ENCODE results near the gene OR10S1. TPM values are rescaled to one million over a fixed set of nuclear protein-coding genes. Genes with fewer than 3 reads are reported as not detected.

OR10S1 gene
- total and polyA plus RNA-seq, 10 donors, result not detected

GRCh38 chr11:123939317-123939716 is 38.3 kb downstream of the OR10S1 start, which contains the start of gene OR4D5:
OR4D5 (plus strand) TSS chr11:123939617; CDS start chr11:123939617, 0 bp downstream.
- intact Hi-C loops (cut with DNase I; ENCODE audit: low total_unique reads), result no loop called here
- H3K27me3 ChIP-seq (replicated peaks in 1 of 7), result no peaks in the 10 kb centered on the region
- no peaks in the 10 kb centered on the region for H3K9me3 ChIP-seq
- H3K27ac ChIP-seq, result no peak within 1 kb of the TSS
- no peaks in the 10 kb centered on the region for H3K36me3 ChIP-seq
- no peak within 1 kb of the TSS for H3K4me3 ChIP-seq
- no peak for TF ChIP-seq POLR2AphosphoS5 (IDR thresholded peaks at IDR 0.05)
- TF ChIP-seq POLR2A (IDR thresholded peaks at IDR 0.05), result no peak
- TF ChIP-seq CTCF (IDR thresholded peaks at IDR 0.05 in 8 of 11, conservative IDR thresholded peaks at IDR 0.05 in 3 of 11), result no peak
- WGBS, 5 donors, result 64 to 78% (median 76%) methylated on average over 1 of the region's 1 CpG
- H3K4me1 ChIP-seq, result no peaks in the 10 kb centered on the region
- DNase-seq, result no peak

Other genes starting within 250 kb of the OR10S1 start
- 10 to 100 TPM in 6 of 7 donors, 1 to 10 TPM in 1; 8.0 to 18.6 (median 14.9) TPM for gene ZNF202, start 236.1 kb downstream of the OR10S1 start, total RNA-seq
- 1 to 10 TPM; 6.3 to 9.7 (median 9.1) TPM for gene ZNF202, start 236.1 kb downstream of the OR10S1 start, polyA plus RNA-seq
- not detected for gene OR6X1, start 223.3 kb downstream of the OR10S1 start, total RNA-seq
- gene OR6X1, start 223.3 kb downstream of the OR10S1 start, polyA plus RNA-seq, result not detected
- gene OR6M1, start 171.4 kb downstream of the OR10S1 start, total RNA-seq, result not detected
- not detected for gene OR6M1, start 171.4 kb downstream of the OR10S1 start, polyA plus RNA-seq
- gene TMEM225, start 92.1 kb downstream of the OR10S1 start, total RNA-seq, result not detected
- gene TMEM225, start 92.1 kb downstream of the OR10S1 start, polyA plus RNA-seq, result not detected
- gene OR8D4, start 75.6 kb downstream of the OR10S1 start, total RNA-seq, result not detected
- not detected for gene OR8D4, start 75.6 kb downstream of the OR10S1 start, polyA plus RNA-seq
- not detected for gene OR4D5, start 38.2 kb downstream of the OR10S1 start, total RNA-seq
- not detected for gene OR4D5, start 38.2 kb downstream of the OR10S1 start, polyA plus RNA-seq
- gene OR6T1, start 33.9 kb downstream of the OR10S1 start, total RNA-seq, result not detected
- not detected for gene OR6T1, start 33.9 kb downstream of the OR10S1 start, polyA plus RNA-seq
- gene OR10G6, start 17.4 kb upstream of the OR10S1 start, total RNA-seq, result not detected
- not detected for gene OR10G6, start 17.4 kb upstream of the OR10S1 start, polyA plus RNA-seq
- gene OR10G4, start 35.2 kb upstream of the OR10S1 start, total RNA-seq, result not detected
- gene OR10G4, start 35.2 kb upstream of the OR10S1 start, polyA plus RNA-seq, result not detected
- not detected for gene OR10G9, start 45.2 kb upstream of the OR10S1 start, total RNA-seq
- gene OR10G9, start 45.2 kb upstream of the OR10S1 start, polyA plus RNA-seq, result not detected
- not detected for gene OR10G8, start 49.0 kb upstream of the OR10S1 start, total RNA-seq
- gene OR10G8, start 49.0 kb upstream of the OR10S1 start, polyA plus RNA-seq, result not detected
- gene OR10G7, start 63.5 kb upstream of the OR10S1 start, total RNA-seq, result not detected
- gene OR10G7, start 63.5 kb upstream of the OR10S1 start, polyA plus RNA-seq, result not detected
- 10 to 100 TPM; 11.4 to 15.4 (median 11.8) TPM for gene VWA5A, start 137.7 kb upstream of the OR10S1 start, total RNA-seq
- 1 to 10 TPM; 6.7 to 8.2 (median 6.7) TPM for gene VWA5A, start 137.7 kb upstream of the OR10S1 start, polyA plus RNA-seq
- gene OR10D3, start 205.6 kb upstream of the OR10S1 start, total RNA-seq, result not detected
- gene OR10D3, start 205.6 kb upstream of the OR10S1 start, polyA plus RNA-seq, result not detected

All from spleen (tissue), 11 donors.